ENCODE data around the gene DSC3.
A peak's percentile ranks its signal among the peaks of the same experiment; 100 is the strongest.

The DSC3 gene

DNA sequence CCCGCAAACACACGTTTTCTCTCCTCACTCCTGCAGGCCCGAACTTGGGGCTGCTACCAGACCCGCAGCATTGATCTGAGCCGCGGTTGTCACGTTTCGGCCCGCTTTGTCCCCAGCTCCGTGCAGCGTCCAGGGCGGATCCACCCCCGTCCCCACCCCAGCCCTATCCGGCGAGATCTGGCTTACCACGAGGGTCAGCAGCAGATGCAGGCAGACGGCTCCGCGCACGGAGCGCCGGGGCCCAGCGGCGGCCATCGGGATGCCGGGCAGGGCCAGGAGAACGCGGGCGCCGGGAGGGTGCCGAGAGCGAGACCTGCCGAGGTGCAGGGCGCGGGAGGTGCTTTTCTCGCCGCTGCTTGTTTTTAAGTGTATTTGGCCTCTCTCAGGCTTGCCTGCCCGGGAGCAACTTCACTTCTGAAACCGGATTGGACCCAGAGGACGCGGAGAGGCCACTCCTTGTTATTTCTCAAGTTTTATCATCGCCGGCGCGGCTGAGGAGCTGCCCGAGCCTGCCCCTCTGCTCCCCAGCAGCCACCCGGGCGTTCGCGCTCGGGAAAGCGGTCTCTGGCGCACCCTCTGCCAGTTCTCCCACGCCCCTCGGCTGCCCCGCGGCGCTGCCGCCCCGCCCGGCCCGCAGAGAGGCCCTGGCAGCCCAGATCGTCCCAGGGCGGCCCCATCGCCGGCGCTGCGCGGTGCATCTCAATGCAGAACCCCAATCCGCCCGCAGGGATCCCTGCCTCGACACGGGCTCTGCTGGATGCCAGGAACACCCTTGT lies at the start of gene DSC3:
TSS of gene DSC3 (minus strand) at position 337 of the 776 bp plus-strand sequence. CDS start at position 255, 82 bp downstream.
- DNase-seq, result no peak

DNA sequence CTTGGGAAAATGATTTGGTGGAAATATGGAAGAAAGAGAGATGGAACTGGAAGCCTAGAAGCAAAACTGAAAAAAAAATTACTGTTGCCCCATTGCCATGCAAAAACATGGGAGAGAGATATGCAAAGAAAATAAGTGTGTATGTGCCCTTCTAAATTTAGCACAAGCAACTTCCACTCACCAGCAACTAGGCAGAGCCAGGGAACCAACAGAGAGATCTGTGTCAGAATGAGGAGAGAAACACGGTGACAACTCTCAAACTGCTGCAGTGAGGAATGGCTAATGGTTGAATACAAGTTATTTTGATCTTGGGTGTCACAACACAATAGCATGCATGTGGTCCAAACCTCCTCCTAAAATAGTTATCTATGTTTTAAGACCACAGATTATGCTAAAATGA lies 48.8 kb upstream of the DSC3 start:
- DNase-seq, result no peak

DNA sequence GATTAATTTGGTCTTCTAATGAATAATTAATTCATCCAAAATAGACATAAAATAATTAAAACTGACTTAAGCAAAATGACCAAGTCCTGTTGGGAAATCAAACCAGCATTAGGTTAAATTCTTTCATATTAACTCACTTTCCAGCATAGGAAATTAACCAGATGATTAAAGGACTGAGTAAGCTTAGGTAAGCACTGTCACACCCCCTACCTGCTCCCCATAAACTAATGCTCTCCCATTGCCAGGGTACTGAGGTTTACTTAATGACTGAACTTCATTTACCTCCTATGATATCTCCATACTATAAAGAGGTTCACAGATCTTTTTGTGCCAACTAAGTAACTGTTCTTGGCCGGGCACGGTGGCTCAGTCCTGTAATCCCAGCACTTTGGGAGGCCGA lies 46.0 kb upstream of the DSC3 start:
- no peak for DNase-seq

DNA sequence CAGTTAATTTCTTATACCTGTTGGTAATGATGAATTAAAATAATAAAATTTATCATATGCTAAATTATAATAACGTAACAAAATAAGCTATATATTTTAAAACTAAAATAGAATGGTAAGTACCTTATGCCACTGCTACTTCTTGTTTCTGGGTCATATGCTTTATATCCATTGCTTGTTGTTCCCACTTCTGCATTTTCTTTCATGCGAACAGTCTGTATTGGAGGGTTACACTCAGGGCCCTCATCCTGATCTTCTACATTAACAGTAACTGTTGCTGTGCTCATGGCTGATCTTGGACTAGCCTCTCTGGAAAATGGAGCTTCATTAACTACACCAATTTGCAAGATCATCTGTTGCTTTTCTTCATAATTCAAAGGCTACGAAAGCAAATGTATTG lies 37.4 kb upstream of the DSC3 start:
- no peak for DNase-seq

DNA sequence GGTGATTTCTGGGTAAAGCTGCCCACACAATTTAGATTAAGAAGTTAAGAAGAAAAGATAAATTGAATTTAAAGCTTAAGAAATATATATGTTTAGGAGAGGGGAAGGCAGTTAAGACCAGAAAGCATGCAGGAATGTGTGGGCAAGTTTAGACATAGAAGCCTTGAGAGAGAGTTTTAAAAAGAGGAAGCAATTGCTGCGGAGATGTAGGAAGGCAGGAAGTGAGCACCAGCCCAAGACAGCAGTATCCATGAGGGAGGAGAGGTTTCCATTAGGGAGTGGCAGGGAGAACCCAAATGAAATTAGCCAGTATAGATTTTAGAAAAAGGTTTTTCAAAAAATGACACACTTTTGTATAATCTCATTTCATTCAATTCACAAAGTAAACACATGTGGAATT lies 35.3 kb upstream of the DSC3 start:
- DNase-seq, result peak; percentile 6

DNA sequence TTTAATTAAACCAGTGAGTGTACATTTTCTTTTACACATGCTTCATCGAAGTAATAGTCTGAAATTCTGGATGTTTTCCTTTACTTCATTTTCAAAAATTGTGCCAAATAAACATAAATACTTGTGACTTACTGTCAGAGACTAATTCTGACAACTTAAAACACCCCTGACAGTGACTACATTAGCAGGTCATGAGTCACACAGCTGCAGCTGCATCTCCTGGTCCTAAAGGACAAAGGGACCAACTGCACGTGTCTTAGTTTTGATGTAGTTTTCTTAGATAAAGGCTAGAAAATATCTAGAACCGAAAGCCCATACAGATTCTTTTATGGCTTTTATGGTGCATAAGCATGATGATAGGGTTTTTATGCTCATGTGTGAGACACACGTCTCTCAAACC lies 29.6 kb upstream of the DSC3 start:
- DNase-seq, result no peak

DNA sequence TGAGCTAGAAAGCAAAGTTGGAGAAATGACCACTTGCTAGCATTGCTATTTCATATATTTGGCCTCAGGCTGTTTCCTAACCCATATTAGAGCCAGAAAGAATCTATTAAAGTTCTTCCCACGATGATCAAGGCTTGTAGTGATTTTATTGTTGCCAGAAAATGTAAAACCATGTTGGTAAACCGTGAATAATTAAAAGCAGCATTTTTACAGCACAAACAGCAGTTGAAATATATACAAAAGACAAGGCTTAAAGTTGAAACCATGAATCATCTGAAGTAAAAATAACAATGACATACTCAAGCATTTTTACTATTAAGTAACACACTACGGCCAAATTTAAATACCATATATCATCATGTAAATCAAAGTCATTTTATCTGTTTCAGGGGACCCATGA lies 27.7 kb upstream of the DSC3 start:
- DNase-seq, result no peak

DNA sequence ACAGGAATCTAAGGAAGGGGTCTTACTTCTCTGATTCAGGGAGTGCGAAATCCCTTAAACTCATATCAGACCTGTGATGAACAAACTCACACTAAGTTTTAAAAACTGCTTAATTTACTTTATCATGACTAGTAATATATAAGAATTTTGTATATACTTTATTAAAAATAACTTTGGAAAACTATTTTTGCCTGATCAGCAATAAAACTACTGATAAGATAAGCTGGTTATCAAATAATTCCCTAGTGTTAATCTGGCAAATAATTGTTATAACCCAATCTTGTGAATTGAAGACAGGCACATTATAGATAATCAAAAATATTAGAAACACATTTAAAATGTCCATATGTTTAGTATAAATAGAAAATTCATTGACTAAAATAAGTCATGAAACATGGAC lies 23.7 kb upstream of the DSC3 start:
- no peak for DNase-seq

DNA sequence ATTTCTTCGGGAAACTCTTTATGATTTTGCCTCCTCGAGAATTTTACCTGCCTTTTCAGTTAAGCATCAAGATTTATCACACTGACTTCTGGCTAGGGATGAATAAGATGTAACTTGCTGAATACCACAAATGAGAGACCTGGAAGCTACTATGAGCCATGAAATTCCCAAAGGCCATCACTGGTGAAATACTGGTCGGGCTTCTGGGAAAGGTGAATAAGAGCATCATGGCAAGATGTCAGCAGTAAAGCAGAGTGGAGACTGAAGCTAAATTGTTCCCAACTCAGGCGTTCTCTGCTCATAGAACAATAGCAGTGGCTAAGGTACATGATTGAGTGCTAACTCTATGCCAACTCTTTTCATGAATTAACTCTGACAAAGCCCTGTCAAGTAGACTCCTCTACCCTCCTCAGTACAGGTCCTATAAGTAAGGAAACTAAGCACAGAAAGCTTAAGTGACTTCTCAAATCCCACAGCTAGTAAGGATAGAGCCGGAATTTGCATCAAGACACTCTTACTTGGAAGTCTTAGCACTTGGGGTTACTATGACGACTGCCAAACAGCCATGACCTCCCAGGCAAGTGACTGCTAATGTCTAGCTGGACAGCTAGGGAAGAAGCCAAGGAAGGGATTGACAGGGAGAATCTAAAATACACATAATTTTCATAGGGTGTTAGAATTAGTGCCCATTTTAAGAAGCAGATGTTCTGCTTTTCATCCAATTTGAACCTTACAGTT lies 22.7 kb upstream of the DSC3 start:
- no peak for DNase-seq

DNA sequence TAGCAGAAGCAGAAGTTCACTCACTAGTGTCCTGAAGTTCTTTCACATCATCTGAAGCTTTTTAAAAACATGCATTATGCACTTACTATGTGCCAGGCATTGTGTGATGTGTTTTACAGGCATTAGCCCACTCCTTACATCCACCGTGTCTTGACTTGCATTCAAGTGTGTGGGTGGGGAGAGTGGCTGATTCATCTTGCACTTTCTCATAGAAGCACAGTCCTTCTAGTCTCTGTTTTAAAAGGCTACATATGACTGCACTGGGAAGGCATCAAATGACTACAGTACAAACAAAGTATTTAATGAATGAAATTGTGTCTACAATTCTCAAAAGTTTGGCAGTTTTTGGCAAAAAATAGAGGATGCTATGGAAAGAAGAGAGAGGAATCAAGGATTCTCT lies 21.6 kb upstream of the DSC3 start:
- no peak for DNase-seq

DNA sequence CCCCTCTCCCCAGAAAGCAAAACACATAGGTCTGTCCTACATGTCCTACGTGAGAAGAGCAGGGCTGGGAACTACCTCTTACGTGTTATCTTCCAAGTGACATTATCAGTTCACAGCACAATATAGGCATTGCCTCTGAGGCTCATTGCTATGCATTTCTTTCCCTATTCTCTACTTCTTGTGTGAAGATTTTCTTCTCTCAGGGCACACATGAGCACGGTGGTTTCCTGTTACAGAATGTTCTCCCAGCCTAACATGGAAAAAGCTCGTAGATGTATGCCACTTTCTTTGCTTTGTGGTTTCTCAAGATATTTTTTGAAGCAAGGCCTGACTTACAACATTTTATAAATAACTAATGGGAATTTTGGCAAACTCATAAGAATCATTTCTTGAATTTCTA lies 19.4 kb upstream of the DSC3 start:
- no peak for DNase-seq

DNA sequence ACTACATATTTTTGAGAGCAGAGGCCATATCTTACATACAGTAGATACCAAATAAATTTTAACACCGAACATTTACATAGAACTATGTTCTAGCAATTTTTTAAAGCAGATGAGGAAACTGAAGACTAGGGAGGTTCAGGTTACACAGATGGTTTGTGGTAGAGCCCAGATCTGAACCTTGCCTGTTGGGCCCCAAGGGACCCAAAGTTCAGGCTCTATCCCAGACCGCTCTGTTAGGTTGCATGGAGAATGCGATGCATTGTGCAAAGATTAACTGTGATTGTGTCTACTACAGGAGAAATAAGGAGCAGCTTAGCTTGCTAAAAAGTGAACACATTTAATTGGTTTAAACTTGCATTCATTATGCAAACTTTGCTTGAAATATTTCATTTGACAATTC lies 16.4 kb upstream of the DSC3 start:
- DNase-seq, result no peak

DNA sequence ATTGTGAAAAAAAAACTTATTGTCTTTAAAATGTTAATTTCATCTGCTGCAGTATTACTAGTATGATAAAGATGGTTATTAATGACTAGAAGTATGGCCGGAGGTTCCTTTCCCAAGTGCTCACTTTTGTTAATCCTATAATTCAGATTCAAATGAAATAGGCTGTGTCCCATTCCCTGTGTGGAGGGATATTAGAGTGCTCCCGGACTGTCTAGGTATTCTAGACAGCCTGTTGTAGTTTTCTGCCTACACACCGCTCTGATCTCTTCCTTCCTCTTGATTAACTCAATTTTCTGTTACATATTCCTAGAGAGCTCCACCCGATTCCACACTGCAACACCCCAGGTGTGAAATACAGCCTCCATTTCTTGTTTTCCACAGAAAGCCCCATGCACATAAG lies 15.4 kb upstream of the DSC3 start:
- DNase-seq, result no peak

DNA sequence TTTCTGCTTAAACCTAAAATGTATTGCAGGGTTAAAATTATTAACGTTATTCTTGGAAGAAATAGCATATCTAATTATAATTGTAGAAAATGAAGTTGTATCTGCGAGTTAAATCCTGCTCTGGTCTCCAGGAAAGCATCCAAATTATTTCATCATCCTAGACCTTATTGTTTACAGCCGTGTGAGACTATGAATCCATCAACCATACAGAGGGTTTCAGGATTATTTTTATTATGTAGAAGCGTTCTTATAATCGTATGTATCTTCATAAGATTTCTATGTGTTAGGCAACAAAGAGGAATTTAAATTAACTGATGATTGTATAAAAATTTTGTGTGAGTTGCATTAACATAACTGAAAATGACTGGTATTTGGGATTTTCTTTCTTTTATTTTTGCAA lies 14.5 kb upstream of the DSC3 start:
- DNase-seq, result no peak

DNA sequence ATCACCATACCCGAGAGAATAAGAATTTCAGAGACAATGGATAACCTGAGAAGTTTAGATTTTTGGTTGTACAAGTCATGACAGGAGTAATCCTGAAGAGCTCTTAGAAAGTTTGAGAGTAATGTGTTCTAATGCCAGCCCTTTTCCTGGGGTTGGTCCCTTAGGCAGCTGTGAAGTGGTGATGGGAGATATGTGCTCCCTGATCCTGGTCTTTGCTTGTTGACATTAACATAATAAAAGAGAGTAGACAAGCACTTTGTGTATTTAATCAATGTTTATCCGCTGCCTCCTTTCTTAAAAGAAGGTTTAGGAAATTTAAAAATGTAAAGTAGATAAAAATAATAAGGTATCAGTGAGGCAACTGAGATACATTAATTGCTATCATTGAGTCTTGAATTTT lies 13.8 kb upstream of the DSC3 start:
- no peak for DNase-seq

DNA sequence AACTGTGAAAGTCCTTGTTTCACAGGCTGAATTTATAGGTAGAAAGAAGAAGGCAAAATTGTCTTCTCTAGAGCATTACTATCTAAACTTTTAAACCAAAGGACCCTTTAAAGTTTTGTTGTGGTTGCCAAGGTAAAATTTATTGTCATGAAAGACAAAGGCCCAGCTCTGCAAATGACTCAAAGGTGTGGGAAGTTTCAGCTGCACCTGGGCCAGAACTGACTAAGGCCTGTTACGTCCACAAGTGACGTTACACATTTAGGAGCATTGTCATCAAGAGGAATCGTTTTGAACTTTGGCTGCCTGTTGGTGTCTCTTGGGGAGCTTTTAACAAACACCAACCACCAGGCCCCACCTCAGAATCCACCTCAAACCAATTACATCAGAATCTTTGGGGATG lies 8.1 kb upstream of the DSC3 start:
- no peak for DNase-seq

DNA sequence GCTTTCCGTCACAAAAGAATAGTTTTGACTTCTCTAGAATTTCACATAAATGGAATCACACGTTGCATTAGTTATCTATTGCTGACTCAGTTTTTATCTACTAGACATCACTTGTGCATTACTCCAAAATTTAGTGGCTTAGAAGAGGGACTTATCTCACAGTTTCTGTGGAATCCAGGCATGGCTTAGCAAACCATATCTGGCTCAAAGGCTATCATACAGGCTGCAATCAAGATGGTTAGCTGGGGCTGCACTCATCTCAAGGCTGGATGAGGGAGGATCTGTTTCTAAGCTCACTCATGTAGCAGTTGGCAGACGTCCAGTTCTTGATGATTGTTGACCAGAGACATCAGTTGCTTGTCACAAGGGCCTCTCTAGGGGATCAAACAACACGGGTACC lies 6.6 kb upstream of the DSC3 start:
- DNase-seq, result no peak

DNA sequence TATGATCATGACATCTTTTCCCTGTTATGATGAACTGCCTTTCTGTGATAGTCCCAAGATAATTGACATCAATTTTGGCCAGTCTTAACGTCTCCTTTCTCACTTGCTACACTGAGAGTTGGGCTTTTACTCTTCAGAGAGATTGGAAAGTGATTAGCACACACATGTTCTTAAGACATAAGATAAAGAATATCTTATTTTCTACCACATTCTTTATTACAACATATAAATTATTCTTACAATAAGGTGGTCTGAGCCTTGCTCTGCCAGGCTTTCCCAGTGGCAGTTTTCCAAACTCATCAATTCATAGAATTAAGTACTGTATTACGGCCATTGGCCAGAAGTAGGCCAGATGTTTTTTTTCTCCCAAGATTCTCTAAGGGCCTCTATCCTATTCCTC lies 5.7 kb upstream of the DSC3 start:
- no peak for DNase-seq

DNA sequence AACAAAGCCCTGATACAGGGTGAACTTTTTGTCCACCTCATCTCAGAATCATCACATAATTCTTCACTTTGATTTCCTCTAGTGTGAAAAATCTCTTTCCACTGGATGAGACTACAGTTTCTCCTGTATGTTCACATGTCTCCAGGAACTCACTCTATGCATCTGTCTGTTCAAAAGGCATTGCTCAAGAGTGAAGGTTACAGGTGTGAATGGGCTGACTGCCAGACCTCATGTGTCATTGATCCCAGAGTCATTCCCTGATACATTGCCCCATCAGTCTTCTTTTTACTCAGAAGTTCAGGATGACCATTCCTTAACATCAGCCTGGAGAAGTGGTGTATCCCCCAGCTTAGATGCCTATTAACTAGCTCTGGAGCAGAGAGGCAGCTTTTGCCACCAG lies 4.4 kb upstream of the DSC3 start:
- DNase-seq, result no peak

DNA sequence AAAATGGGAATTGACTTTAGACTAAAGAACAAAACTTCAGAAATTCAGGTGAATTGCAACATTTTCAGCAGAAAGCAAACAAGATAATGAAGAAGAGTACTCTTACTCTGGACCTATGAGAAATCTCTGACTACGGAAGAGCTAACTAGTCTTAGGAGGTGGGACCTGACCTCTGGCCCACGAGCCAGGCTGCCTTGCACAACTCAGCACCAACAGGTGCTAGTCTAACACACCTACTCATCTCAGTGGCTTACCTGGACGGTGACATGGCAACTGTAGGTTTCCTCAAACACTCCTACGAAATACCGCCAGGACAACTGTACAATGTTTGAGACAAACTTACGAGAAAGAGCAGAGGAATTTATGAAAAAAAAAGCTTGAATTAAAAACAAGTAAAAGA lies 3.1 kb upstream of the DSC3 start:
- DNase-seq, result no peak

DNA sequence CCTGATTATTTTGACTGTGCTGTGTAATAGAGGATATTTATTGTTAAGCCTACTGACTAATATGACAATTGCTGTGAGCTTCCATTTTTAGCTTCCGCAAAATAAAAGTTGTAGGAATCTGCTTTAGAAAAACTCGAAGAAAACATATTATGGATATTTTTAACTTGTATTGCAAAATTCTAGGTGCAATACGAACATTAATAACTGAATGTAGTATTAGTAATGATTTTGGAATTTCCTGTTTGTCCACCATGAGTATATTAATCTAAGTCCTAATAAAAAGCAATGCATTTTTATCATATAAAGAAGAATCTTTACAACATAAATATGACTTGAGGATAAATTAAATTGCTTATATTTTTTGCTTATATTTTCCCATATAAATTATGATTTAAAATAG lies 2.4 kb upstream of the DSC3 start:
- DNase-seq, result no peak

DNA sequence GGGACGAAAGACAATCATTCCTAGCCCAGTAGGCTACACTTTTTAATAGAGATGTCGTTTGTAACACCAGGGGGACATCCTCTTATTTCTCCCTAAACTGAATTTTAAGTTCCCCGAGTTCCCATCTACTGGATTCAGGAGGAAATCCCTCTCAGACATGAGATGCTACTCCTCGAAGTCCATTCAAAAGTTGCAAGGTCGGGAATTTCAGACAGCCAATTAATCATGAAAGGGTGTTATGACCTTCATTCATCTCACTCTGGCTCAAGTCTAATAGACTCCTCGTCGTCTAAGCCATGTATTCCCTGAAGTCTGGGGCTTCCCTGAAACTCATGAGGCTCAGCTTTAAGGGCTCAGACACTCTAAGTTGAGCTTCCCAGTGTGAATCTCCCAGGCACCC lies 1.2 kb upstream of the DSC3 start:
- DNase-seq, result no peak

DNA sequence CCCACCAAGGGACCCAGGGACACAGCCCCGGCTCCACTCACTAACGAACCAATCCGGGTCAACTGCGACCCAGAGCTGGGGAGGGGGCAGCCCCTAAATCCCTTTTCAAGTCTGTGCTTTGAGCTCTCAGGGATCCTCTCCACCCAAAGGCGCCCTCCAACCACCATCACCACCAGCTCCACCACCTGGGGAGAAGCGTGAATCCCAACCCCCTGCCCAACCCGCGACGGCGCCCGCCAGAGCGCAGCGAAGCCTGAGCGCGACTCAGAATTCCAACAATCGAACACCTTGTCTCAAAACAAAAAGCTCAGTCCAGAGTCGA lies 497 bp downstream of the DSC3 start:
- no peak for DNase-seq

DNA sequence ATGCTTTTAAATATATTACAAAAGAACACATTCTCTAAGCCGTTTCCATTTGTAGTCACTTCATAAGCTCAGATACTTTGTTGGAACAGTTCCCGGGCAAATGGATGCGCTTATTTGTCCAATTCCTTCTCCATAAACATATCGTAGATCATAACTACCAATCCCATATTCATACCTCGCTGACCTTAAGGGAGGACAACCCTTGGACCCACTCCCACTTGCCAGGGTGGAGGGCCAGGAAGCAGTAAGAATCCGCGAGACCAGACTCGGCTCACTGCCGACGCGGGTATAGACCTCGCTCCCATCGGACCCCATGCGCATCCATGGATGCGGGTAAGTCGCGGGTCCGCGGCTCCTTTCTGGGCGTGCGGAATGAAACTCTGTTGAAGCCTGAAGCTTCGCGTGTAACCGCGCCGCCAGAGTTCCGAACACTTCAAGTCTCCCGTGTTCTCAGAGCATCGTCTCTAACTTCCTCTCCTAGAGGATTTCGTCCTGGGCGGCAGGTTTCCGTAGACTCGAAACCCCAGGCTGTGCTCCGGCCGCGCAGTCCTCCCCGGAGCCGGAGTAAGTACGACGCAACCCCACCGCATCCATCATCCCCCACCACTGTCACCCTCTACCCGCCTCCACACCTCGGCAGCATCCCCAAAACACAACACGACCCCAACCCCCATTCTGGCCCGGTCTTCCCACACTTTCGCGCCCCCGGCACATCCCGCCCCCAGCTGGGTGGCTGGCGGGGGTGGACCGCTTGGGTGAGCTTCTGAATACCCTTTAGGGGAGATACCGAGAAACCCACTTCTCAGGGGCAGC lies 1.1 kb downstream of the DSC3 start:
- DNase-seq, result no peak
